ENCODE results near the gene DPP6.

DPP6 gene

GRCh38 chr7:154791611-154792010 lies 739.4 kb downstream of the DPP6 start:
- POLR2A ChIA-PET = no interaction called here
- TF ChIP-seq L3MBTL2 (conservative IDR thresholded peaks at IDR 0.05) = no peak
- TF ChIP-seq HDGF (IDR thresholded peaks at IDR 0.05; ENCODE audit: borderline replicate concordance) = no peak
- TF ChIP-seq BHLHE40 (IDR thresholded peaks at IDR 0.05; ENCODE audit: borderline replicate concordance) = no peak
- no peak for TF ChIP-seq LEF1 (IDR thresholded peaks at IDR 0.05; ENCODE audit: borderline replicate concordance)
- TF ChIP-seq SUZ12 (IDR thresholded peaks at IDR 0.05) = no peak
- TF ChIP-seq FOXM1 (IDR thresholded peaks at IDR 0.05; ENCODE audit: borderline replicate concordance) = no peak
- TF ChIP-seq FOXK2 (IDR thresholded peaks at IDR 0.05) = no peak
- TF ChIP-seq NFRKB (IDR thresholded peaks at IDR 0.05) = no peak
- no peak for TF ChIP-seq TARDBP (IDR thresholded peaks at IDR 0.05)
- TF ChIP-seq ZNF384 (IDR thresholded peaks at IDR 0.05) = no peak
- TF ChIP-seq, protein P1, sequence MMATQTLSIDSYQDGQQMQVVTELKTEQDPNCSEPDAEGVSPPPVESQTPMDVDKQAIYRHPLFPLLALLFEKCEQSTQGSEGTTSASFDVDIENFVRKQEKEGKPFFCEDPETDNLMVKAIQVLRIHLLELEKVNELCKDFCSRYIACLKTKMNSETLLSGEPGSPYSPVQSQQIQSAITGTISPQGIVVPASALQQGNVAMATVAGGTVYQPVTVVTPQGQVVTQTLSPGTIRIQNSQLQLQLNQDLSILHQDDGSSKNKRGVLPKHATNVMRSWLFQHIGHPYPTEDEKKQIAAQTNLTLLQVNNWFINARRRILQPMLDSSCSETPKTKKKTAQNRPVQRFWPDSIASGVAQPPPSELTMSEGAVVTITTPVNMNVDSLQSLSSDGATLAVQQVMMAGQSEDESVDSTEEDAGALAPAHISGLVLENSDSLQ (IDR thresholded peaks at IDR 0.05) = no peak
- no peak for TF ChIP-seq ARNT (IDR thresholded peaks at IDR 0.05)
- TF ChIP-seq SP1 (IDR thresholded peaks at IDR 0.05) = no peak
- no peak for DNase-seq (ENCODE audit: extremely low spot score)
- CTCF ChIA-PET = no interaction called here

- ChIA-PET CTCF (no interaction called here), POLR2A (no interaction called here)
- TF ChIP-seq FOXK2 (IDR thresholded peaks at IDR 0.05) (no peak), NFRKB (IDR thresholded peaks at IDR 0.05) (no peak), SUZ12 (IDR thresholded peaks at IDR 0.05) (no peak), BHLHE40 (IDR thresholded peaks at IDR 0.05; ENCODE audit: borderline replicate concordance) (no peak), L3MBTL2 (conservative IDR thresholded peaks at IDR 0.05) (no peak), ELF4 (IDR thresholded peaks at IDR 0.05) (no peak), FOXM1 (IDR thresholded peaks at IDR 0.05; ENCODE audit: borderline replicate concordance) (no peak), ZNF384 (IDR thresholded peaks at IDR 0.05) (no peak), ARNT (IDR thresholded peaks at IDR 0.05) (no peak), HDGF (IDR thresholded peaks at IDR 0.05; ENCODE audit: borderline replicate concordance) (no peak), SP1 (IDR thresholded peaks at IDR 0.05) (no peak), CTBP1 (IDR thresholded peaks at IDR 0.05; ENCODE audit: borderline replicate concordance) (no peak), LEF1 (IDR thresholded peaks at IDR 0.05; ENCODE audit: borderline replicate concordance) (no peak)
- TF ChIP-seq, protein P1 (IDR thresholded peaks at IDR 0.05) = no peak
- no peak for DNase-seq (ENCODE audit: extremely low spot score)
These were observed 740.3 kb downstream of the DPP6 start for GRCh38 chr7:154792436-154793055.

- DNase-seq (ENCODE audit: extremely low spot score) = peak; percentile 55
- ChIA-PET POLR2A (no interaction called here), CTCF (no interaction called here)
- TF ChIP-seq LEF1 (IDR thresholded peaks at IDR 0.05; ENCODE audit: borderline replicate concordance) (no peak), HDGF (IDR thresholded peaks at IDR 0.05; ENCODE audit: borderline replicate concordance) (no peak), BHLHE40 (IDR thresholded peaks at IDR 0.05; ENCODE audit: borderline replicate concordance) (no peak), ARNT (IDR thresholded peaks at IDR 0.05) (no peak), NFRKB (IDR thresholded peaks at IDR 0.05) (no peak), ZNF384 (IDR thresholded peaks at IDR 0.05) (no peak), FOXK2 (IDR thresholded peaks at IDR 0.05) (no peak), FOXA1 (IDR thresholded peaks at IDR 0.05) (no peak), SP1 (IDR thresholded peaks at IDR 0.05) (no peak), TARDBP (IDR thresholded peaks at IDR 0.05) (no peak), CTBP1 (IDR thresholded peaks at IDR 0.05; ENCODE audit: borderline replicate concordance) (no peak), FOXM1 (IDR thresholded peaks at IDR 0.05; ENCODE audit: borderline replicate concordance) (no peak), ELF4 (IDR thresholded peaks at IDR 0.05) (no peak), L3MBTL2 (conservative IDR thresholded peaks at IDR 0.05) (no peak), SUZ12 (IDR thresholded peaks at IDR 0.05) (no peak)
- TF ChIP-seq, protein P1 (IDR thresholded peaks at IDR 0.05) = no peak
These were observed 742.1 kb downstream of the DPP6 start for GRCh38 chr7:154794147-154794780.

- CTCF ChIA-PET = no interaction called here
- POLR2A ChIA-PET = no interaction called here
- TF ChIP-seq FOXK2 (IDR thresholded peaks at IDR 0.05) (no peak), L3MBTL2 (conservative IDR thresholded peaks at IDR 0.05) (no peak), ARNT (IDR thresholded peaks at IDR 0.05) (no peak), CTBP1 (IDR thresholded peaks at IDR 0.05; ENCODE audit: borderline replicate concordance) (no peak), ZNF384 (IDR thresholded peaks at IDR 0.05) (no peak), LEF1 (IDR thresholded peaks at IDR 0.05; ENCODE audit: borderline replicate concordance) (no peak), SUZ12 (IDR thresholded peaks at IDR 0.05) (no peak), TARDBP (IDR thresholded peaks at IDR 0.05) (no peak), HDGF (IDR thresholded peaks at IDR 0.05; ENCODE audit: borderline replicate concordance) (no peak), SP1 (IDR thresholded peaks at IDR 0.05) (no peak), FOXM1 (IDR thresholded peaks at IDR 0.05; ENCODE audit: borderline replicate concordance) (no peak), FOXA1 (IDR thresholded peaks at IDR 0.05) (no peak), ELF4 (IDR thresholded peaks at IDR 0.05) (no peak), NFRKB (IDR thresholded peaks at IDR 0.05) (no peak), BHLHE40 (IDR thresholded peaks at IDR 0.05; ENCODE audit: borderline replicate concordance) (no peak)
- TF ChIP-seq, protein P1 (IDR thresholded peaks at IDR 0.05) = no peak
- DNase-seq (ENCODE audit: extremely low spot score) = no peak
These were observed 742.8 kb downstream of the DPP6 start for GRCh38 chr7:154795014-154795413.

DNA sequence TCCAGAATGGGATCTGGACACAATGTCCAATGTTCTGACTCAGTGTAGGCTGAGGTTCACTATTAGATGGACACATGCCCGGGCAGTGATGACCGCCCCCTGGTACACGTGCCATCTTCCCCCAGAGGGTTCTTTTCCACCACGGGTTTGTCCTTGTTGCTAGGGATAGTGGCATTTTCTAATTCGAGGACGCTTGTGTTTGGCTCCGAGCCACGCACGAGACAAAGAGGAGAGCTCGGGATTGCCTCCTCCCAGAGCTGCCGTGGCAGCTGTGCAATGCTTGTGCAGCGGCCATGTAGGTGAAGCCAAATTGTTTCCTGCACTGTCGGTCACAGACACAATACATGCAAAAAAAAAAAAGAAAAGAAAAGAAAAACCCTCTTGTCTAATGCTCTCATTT lies 743.2 kb downstream of the DPP6 start:
- POLR2A ChIA-PET = no interaction called here

More for the DNA sequence above, 743.2 kb downstream of the DPP6 start:
- no peak for DNase-seq (ENCODE audit: extremely low spot score)
- TF ChIP-seq, protein P1 (IDR thresholded peaks at IDR 0.05) = no peak
- TF ChIP-seq ELF4 (IDR thresholded peaks at IDR 0.05) (no peak), SUZ12 (IDR thresholded peaks at IDR 0.05) (no peak), FOXK2 (IDR thresholded peaks at IDR 0.05) (no peak), CTBP1 (IDR thresholded peaks at IDR 0.05; ENCODE audit: borderline replicate concordance) (no peak), L3MBTL2 (conservative IDR thresholded peaks at IDR 0.05) (no peak), TARDBP (IDR thresholded peaks at IDR 0.05) (no peak), ZNF384 (IDR thresholded peaks at IDR 0.05) (no peak), HDGF (IDR thresholded peaks at IDR 0.05; ENCODE audit: borderline replicate concordance) (no peak), FOXM1 (IDR thresholded peaks at IDR 0.05; ENCODE audit: borderline replicate concordance) (no peak), NFRKB (IDR thresholded peaks at IDR 0.05) (no peak), BHLHE40 (IDR thresholded peaks at IDR 0.05; ENCODE audit: borderline replicate concordance) (no peak), SP1 (IDR thresholded peaks at IDR 0.05) (no peak), ARNT (IDR thresholded peaks at IDR 0.05) (no peak), LEF1 (IDR thresholded peaks at IDR 0.05; ENCODE audit: borderline replicate concordance) (no peak), FOXA1 (IDR thresholded peaks at IDR 0.05) (no peak)
- CTCF ChIA-PET = no interaction called here

Data from HEK293T (cell line).